CD4-positive, alpha-beta T cell treated with Interleukin-4 for 1 hour (primary cell): Measurements from ENCODE around the gene RAF1.
"Not testable (repeated sequence)": the region's sequence is repeated elsewhere in the genome, so short reads cannot be mapped to it uniquely, and the experiment has no call there.

ENCODE experiments used
- DNase-seq, 2 donors: peaks; one replicate each; pipeline ENCODE4 v3.0.0-alpha.2; 2020 to 2022

Gene RAF1

GRCh38 chr3:12675115-12675810, 11.3 kb upstream of the RAF1 start:
- DNase-seq = no peak

DNA sequence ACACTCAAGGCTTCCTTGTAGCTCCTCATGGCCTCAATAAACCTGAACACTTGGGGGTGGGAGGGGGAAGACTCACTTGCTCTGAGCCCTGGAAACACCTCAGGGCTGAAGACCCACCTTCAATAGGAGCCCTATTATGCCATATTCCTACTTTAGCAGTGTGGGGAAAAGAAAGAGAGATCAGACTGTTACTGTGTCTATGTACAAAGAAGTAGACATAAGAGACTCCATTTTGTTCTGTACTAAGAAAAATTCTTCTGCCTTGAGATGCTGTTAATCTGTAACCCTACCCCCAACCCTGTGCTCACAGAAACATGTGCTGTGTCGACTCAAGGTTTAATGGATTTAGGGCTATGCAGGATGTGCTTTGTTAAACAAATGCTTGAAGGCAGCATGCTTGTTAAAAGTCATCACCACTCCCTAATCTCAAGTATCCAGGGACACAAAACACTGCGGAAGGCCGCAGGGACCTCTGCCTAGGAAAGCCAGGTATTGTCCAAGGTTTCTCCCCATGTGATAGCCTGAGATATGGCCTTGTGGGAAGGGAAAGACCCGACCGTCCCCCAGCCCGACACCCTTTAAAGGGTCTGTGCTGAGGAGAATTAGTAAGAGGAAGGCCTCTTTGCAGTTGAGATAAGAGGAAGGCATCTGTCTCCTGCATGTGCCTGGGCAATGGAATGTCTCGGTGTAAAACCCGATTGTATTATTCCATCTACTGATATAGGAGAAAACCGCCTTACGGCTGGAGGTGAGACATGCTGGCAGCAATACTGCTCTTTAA, 10.2 kb upstream of the RAF1 start:
- DNase-seq = not testable (repeated sequence)

DNA sequence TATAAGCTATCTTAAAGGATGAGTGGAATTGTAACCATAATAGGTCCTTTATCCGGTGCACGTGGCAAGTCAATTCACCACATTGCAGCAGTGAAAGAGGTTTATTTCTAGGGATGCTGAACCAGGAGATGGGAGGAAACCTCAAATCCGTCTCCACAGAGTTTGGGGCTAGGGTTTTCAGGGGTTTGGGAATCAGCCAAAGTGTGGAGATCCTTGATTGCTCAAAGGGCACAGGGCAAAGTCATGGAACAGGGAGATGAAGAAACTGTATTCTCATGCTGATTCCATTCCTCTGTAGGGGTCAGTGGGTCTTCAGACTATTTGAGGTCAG, 7.2 kb upstream of the RAF1 start:
- DNase-seq = no peak

GRCh38 chr3:12670365-12671119, 6.6 kb upstream of the RAF1 start:
- no peak for DNase-seq

GRCh38 chr3:12663401-12663935, 449 bp downstream of the RAF1 start:
- DNase-seq = peak in 1 of 2 donors; percentile 30

DNA sequence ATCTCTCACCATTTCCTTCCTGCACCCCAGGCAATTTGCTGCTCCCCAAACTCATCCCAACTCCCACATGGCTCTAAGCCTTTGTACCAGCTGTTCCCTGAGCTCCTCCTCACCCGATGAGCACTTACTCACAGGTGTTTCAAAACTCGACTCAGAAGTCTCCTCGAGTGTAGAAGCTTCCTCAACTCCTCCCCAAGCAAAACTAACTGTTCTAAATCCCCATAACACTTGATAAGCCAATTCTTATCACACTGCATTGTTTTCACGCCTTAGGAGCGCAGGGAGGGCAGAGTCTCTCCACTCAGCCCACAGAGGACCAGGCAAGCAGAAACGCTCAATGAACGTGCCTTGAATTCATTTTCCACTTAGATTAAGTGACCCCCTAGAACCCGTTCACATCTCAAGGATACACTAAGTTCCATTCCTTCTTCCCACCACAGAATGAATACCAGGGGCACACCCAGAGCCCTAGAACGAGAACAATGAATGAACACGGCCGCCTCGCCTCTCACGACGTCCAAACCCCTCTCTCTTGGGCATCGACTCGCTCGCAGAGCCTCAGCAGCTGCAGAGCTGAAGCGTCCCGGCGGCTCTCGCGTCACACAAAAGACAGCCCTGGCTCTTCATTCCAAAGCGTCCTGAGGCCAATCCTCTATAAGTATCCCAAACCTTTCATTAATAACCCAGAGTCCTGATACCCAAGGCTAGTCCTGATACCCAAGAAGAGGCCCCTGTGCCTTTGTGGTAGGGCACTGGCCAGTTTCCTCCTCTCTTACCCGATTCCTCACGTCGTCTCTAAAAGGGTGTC, 1.1 kb downstream of the RAF1 start:
- peak; percentile 12 to 35 for DNase-seq

- no peak for DNase-seq
Measured at GRCh38 chr3:12661926-12662592, 1.9 kb downstream of the RAF1 start.

DNA sequence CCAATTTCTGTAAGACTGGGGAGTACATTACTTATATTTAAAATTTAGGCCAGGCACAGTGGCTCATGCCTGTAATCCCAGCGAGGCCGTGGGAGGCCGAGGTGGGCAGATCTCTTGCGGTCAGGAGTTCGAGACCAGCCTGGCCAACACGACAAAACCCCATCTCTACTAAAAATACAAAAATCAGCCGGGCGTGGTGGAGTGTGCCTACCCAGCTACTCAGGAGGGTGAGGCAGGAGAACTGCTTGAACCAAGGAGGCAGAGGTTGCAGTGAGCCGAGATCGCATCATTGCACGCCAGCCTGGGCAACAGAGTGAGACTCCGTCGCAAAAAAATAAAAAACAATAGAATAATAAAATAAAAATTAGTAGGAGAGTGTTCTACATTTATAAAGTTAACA, 2.5 kb downstream of the RAF1 start:
- not testable (repeated sequence) for DNase-seq

- DNase-seq = no peak
Measured at GRCh38 chr3:12660196-12660595, 3.7 kb downstream of the RAF1 start.

- DNase-seq = no peak
Measured at GRCh38 chr3:12659316-12660015, 4.5 kb downstream of the RAF1 start.

DNA sequence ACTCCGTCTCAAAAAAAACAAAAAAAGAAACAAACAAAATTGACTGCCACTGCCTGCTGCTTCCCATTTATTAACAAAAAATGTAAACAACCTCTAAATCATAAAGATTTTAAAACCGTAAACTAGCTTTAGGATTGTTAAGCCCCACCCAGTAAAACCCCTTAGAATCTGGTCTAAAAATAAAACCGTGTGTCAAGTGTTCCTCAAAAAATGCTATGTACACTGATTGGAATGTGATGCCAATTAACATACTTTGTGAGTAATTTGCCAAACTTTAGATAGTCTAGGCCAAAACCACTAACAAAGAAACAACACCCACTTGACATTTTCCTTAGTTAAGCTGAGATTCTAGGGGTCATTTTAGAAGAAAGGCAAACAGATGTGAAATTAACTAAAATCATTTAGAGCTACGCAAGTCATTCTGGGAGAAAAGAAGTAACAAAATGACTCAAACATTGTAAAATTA, 5.3 kb downstream of the RAF1 start:
- DNase-seq = no peak

DNA sequence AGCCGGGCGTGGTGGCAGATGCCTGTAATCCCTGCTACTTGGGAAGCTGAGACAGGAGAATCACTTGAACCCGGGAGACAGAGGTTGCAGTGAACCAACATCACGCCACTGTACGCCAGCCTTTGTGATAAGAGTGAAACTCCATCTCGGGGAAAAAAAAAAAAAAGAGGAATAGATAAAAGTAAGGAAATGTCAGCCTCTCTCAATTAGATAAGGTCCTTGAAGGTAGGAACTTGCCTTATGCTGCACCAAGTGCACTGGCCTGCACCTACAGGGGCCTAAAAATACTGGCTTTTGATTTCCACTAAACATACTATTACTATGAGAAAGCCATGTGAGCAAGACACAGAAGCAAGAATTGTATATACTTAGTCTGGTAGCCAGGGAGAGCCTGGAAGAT, 7.1 kb downstream of the RAF1 start:
- no peak for DNase-seq

GRCh38 chr3:12656193-12656592, 7.7 kb downstream of the RAF1 start:
- DNase-seq = no peak

- DNase-seq = no peak
Measured at GRCh38 chr3:12655701-12656100, 8.2 kb downstream of the RAF1 start.

DNA sequence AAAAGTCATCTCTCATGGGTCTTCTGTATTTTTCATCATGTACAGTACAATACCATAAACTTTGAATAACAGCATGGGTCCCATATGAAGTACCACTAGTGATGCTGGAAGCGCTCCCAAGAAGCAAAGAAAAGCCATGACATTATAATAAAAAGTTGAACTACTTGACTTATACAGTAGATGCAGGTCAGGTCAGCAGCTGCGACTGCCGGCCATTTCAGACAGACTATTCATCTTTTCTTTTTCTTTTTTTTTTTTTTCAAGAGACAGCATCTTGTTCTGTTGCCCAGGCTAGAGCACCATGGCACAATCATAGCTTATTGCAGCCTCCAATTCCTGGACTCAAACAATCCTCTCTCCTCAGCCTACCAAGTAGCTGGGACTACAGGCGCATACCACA, 10.2 kb downstream of the RAF1 start:
- DNase-seq = no peak

DNA sequence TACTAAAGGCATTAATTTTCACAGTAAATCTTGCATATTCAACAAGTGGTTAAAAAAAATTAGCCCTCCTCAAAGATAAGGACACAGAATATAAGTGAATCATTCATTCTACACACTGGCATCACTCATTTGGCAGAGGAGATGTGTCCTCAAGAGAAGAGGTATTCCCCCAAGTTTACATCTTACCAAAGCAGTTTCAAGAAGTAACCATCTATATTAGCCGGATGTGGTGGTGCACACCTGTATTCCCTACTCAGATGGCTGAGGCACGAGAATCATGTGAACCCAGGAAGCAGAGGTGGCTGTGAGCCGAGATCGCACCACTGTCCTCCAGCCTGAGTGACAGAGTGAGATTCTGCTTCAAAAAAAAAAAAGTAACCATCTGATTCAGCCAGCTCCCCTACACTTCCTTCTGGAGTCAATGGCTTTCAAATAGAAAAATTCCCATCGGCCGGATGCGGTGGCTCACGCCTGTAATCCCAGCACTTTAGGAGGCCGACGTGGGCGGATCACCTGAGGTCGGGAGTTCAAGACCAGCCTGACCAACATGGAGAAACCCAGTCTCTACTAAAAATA, 15.4 kb downstream of the RAF1 start:
- DNase-seq = no peak

GRCh38 chr3:12644331-12644937, 19.5 kb downstream of the RAF1 start:
- no peak for DNase-seq

GRCh38 chr3:12643724-12644123, 20.2 kb downstream of the RAF1 start:
- DNase-seq = no peak

- DNase-seq = no peak
Measured at GRCh38 chr3:12643010-12643380, 20.9 kb downstream of the RAF1 start.

DNA sequence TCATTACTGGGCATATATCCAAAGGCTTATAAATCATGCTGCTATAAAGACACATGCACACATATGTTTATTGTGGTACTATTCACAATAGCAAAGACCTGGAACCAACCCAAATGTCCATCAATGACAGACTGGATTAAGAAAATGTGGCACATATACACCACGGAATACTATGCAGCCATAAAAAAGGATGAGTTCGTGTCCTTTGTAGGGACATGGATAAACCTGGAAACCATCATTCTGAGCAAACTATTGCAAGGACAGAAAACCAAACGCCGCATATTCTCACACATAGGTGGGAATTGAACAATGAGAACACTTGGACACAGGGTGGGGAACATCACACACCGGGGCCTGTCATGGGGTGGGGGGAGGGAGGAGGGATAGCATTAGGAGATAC, 23.1 kb downstream of the RAF1 start:
- not testable (repeated sequence) for DNase-seq

- no peak for DNase-seq
Measured at GRCh38 chr3:12638105-12638504, 25.8 kb downstream of the RAF1 start.
